UCSD-AML1 (cell line): Measurements from ENCODE around the gene PCSK2.

ENCODE experiments used
- DNase-seq: peaks from one replicate; lab custom pipeline; 2025; ENCODE audit not compliant: unreplicated experiment; lab: John Stamatoyannopoulos, UW

Gene PCSK2

GRCh38 chr20:17470973-17471372 lies 244.1 kb downstream of the PCSK2 start:
- DNase-seq: no peak

GRCh38 chr20:17471606-17472187 lies 244.9 kb downstream of the PCSK2 start:
- DNase-seq: no peak

GRCh38 chr20:17473659-17474058 lies 246.8 kb downstream of the PCSK2 start:
- no peak for DNase-seq

GRCh38 chr20:17479063-17479657 lies 252.3 kb downstream of the PCSK2 start:
- no peak for DNase-seq

- no peak for DNase-seq
These were observed 253.9 kb downstream of the PCSK2 start for GRCh38 chr20:17480696-17481095.

GRCh38 chr20:17481661-17482060 lies 254.8 kb downstream of the PCSK2 start:
- no peak for DNase-seq

- DNase-seq: no peak
These were observed 255.7 kb downstream of the PCSK2 start for GRCh38 chr20:17482536-17482935.

- DNase-seq: no peak
These were observed 258.2 kb downstream of the PCSK2 start for GRCh38 chr20:17485017-17485416.

GRCh38 chr20:17488916-17489600 lies 262.2 kb downstream of the PCSK2 start:
- DNase-seq: no peak

GRCh38 chr20:17490501-17490900 lies 263.7 kb downstream of the PCSK2 start:
- no peak for DNase-seq

- DNase-seq: no peak
These were observed 264.2 kb downstream of the PCSK2 start for GRCh38 chr20:17491041-17491440.

- DNase-seq: no peak
These were observed 264.6 kb downstream of the PCSK2 start for GRCh38 chr20:17491488-17491887.

- no peak for DNase-seq
These were observed 266.3 kb downstream of the PCSK2 start for GRCh38 chr20:17493173-17493572.

- no peak for DNase-seq
These were observed 267.4 kb downstream of the PCSK2 start for GRCh38 chr20:17494201-17494600.

GRCh38 chr20:17495826-17496225 lies 269.0 kb downstream of the PCSK2 start:
- no peak for DNase-seq

GRCh38 chr20:17497821-17498580 lies 271.2 kb downstream of the PCSK2 start:
- DNase-seq: no peak

GRCh38 chr20:17498641-17499040 lies 271.8 kb downstream of the PCSK2 start:
- no peak for DNase-seq

GRCh38 chr20:17499041-17499440 lies 272.2 kb downstream of the PCSK2 start:
- no peak for DNase-seq

GRCh38 chr20:17500271-17500670 lies 273.4 kb downstream of the PCSK2 start:
- no peak for DNase-seq

GRCh38 chr20:17500826-17501225 lies 274.0 kb downstream of the PCSK2 start:
- no peak for DNase-seq

- no peak for DNase-seq
These were observed 274.9 kb downstream of the PCSK2 start for GRCh38 chr20:17501701-17502100.

- DNase-seq: no peak
These were observed 275.3 kb downstream of the PCSK2 start for GRCh38 chr20:17502105-17502504.
